IMR-90 (cell line): ENCODE measurements around the gene MEX3A. TPM values are rescaled to one million over a fixed set of nuclear protein-coding genes. Genes with fewer than 3 reads are reported as not detected.

Experiments used
- ATAC-seq: fragments of 200-7000 bp; cut with Tn5 transposase; 2 replicates; pipeline ENCODE4 v1.9.1; 2020; ENCODE audit warnings: low read depth, mild to moderate bottlenecking, moderate library complexity
- BruUV-seq: library from RNA; stranded (reverse); fragments of 400-500 nt; replicated peaks from 2 replicates; lab custom pipeline; 2021; lab: Mats Ljungman, UMichigan
- CTCF ChIA-PET: fragments of 300-600 bp; formaldehyde crosslinking; extraction: SDS; loops from one replicate; lab custom pipeline; 2021; ENCODE audit warnings: antibody characterized with exemption; lab: Yijun Ruan, JAX
- POLR2A ChIA-PET: fragments of 300-600 bp; sonication (Branson Sonifier 250); formaldehyde crosslinking; loops from one replicate; lab custom pipeline; 2022; ENCODE audit warnings: antibody characterized with exemption; ENCODE audit not compliant: unreplicated experiment; lab: Charles Lee
- DNase-seq: peaks from one replicate; pipeline ENCODE4 v3.0.0; 2013
- H2AFZ ChIP-seq: replicated peaks from 2 replicates; pipeline ENCODE3; 2013; ENCODE audit warnings: low read length, mild to moderate bottlenecking; ENCODE audit not compliant: poor library complexity
- H2AK5ac ChIP-seq: 2 replicates; pipeline ENCODE4 v1.6.1; 2013; ENCODE audit warnings: low read depth, low read length, inconsistent platforms
- H2AK9ac ChIP-seq: replicated peaks from 2 replicates; pipeline ENCODE3; 2013; ENCODE audit warnings: mild to moderate bottlenecking, low read depth, low read length, moderate library complexity; ENCODE audit not compliant: poor library complexity
- H2BK120ac ChIP-seq: 2 replicates; pipeline ENCODE4 v1.6.1; 2013; ENCODE audit warnings: low read depth, low read length, inconsistent platforms
- H2BK15ac ChIP-seq: 3 replicates; pipeline ENCODE4 v1.6.1; 2013; ENCODE audit warnings: low read depth, low read length, inconsistent platforms
- H2BK20ac ChIP-seq: 2 replicates; pipeline ENCODE4 v1.6.1; 2013; ENCODE audit warnings: low read depth, mild to moderate bottlenecking, inconsistent platforms, low read length, moderate library complexity
- H2BK5ac ChIP-seq: 2 replicates; pipeline ENCODE4 v1.6.1; 2013; ENCODE audit warnings: mild to moderate bottlenecking, low read depth, low read length, inconsistent platforms; ENCODE audit not compliant: poor library complexity, severe bottlenecking
- H3K14ac ChIP-seq: replicated peaks from 2 replicates; pipeline ENCODE4 v1.6.1; 2013; ENCODE audit warnings: low read depth, low read length, inconsistent platforms
- H3K18ac ChIP-seq: 2 replicates; pipeline ENCODE4 v1.6.1; 2013; ENCODE audit warnings: low read depth, low read length, control low read depth
- H3K23ac ChIP-seq: 2 replicates; pipeline ENCODE4 v1.6.1; 2013; ENCODE audit warnings: low read depth, low read length, inconsistent platforms
- H3K27ac ChIP-seq: 2 replicates; pipeline ENCODE4 v1.5.1; 2013; ENCODE audit warnings: mild to moderate bottlenecking, control low read depth, low read length; ENCODE audit not compliant: insufficient read depth
- H3K27me3 ChIP-seq: 2 replicates; pipeline ENCODE4 v1.6.1; 2013; ENCODE audit warnings: low read length; ENCODE audit not compliant: control insufficient read depth, insufficient read depth
- H3K36me3 ChIP-seq: 2 replicates; pipeline ENCODE4 v1.6.1; 2013; ENCODE audit warnings: low read length, mixed read lengths; ENCODE audit not compliant: control insufficient read depth, insufficient read depth
- H3K4ac ChIP-seq: 2 replicates; pipeline ENCODE4 v1.6.1; 2013; ENCODE audit warnings: low read depth, low read length, inconsistent platforms
- H3K4me1 ChIP-seq: 2 replicates; pipeline ENCODE4 v1.6.1; 2013; ENCODE audit warnings: low read length, mixed read lengths; ENCODE audit not compliant: control insufficient read depth, insufficient read depth
- H3K4me2 ChIP-seq: 2 replicates; pipeline ENCODE4 v1.6.1; 2013; ENCODE audit warnings: low read depth, mild to moderate bottlenecking, control low read depth, low read length, moderate library complexity
- H3K4me3 ChIP-seq: 2 replicates; pipeline ENCODE4 v1.5.1; 2013; ENCODE audit warnings: low read depth, mild to moderate bottlenecking, control low read depth, low read length, moderate library complexity; ENCODE audit not compliant: insufficient read depth
- H3K56ac ChIP-seq: 2 replicates; pipeline ENCODE4 v1.6.1; 2013; ENCODE audit warnings: low read length, inconsistent platforms; ENCODE audit not compliant: insufficient read depth; ENCODE audit errors: extremely low read depth
- H3K79me1 ChIP-seq, 2 experiments: 2 replicates each; pipeline ENCODE4 v1.6.1; 2013; ENCODE audit warnings: low read length in 2 of 2, inconsistent platforms in 1 of 2, low read depth in 1 of 2
- H3K9ac ChIP-seq: 2 replicates; pipeline ENCODE4 v1.6.1; 2013; ENCODE audit warnings: low read depth, low read length, control low read depth
- H3K9me1 ChIP-seq: 2 replicates; pipeline ENCODE4 v1.6.1; 2013; ENCODE audit warnings: low read length, inconsistent platforms; ENCODE audit not compliant: insufficient read depth
- H3K9me3 ChIP-seq: 2 replicates; pipeline ENCODE4 v1.6.1; 2013; ENCODE audit warnings: low read length; ENCODE audit not compliant: control insufficient read depth, insufficient read depth
- H4K20me1 ChIP-seq: 2 replicates; pipeline ENCODE4 v1.6.1; 2013; ENCODE audit warnings: low read length, inconsistent platforms; ENCODE audit not compliant: insufficient read depth
- H4K5ac ChIP-seq: 2 replicates; pipeline ENCODE4 v1.6.1; 2013; ENCODE audit warnings: mild to moderate bottlenecking, low read depth, low read length, control low read depth
- H4K8ac ChIP-seq, 2 experiments: 2 replicates each; pipeline ENCODE4 v1.6.1; 2013; ENCODE audit warnings: low read depth in 2 of 2, low read length in 2 of 2, control low read depth in 1 of 2, inconsistent platforms in 1 of 2
- H4K91ac ChIP-seq: 2 replicates; pipeline ENCODE4 v1.6.1; 2013; ENCODE audit warnings: low read depth, low read length, inconsistent platforms; ENCODE audit not compliant: insufficient read depth
- BHLHE40 ChIP-seq: fragments of 150-350 bp; IDR thresholded peaks from 2 replicates; pipeline ENCODE4 v1.6.1; 2016; ENCODE audit warnings: mild to moderate bottlenecking, low read depth, low read length
- CTCF ChIP-seq: conservative IDR thresholded peaks from 2 replicates; pipeline ENCODE4 v1.5.1; 2012; ENCODE audit warnings: mild to moderate bottlenecking, low read depth, low read length, improper control_type of control experiment
- ELK1 ChIP-seq: fragments of 150-350 bp; IDR thresholded peaks from 2 replicates; pipeline ENCODE4 v1.6.1; 2016; ENCODE audit warnings: low read depth, mild to moderate bottlenecking, low read length, moderate library complexity, borderline replicate concordance
- FOS ChIP-seq: fragments of 150-350 bp; IDR thresholded peaks from 2 replicates; pipeline ENCODE4 v1.6.1; 2016; ENCODE audit warnings: low read depth, low read length
- MAFK ChIP-seq: IDR thresholded peaks from 2 replicates; pipeline ENCODE4 v1.6.1; 2012; ENCODE audit warnings: low read depth, low read length, improper control_type of control experiment
- MAZ ChIP-seq: IDR thresholded peaks from 2 replicates; pipeline ENCODE4 v1.6.1; 2012; ENCODE audit warnings: low read depth, mild to moderate bottlenecking, low read length, improper control_type of control experiment, moderate library complexity, borderline replicate concordance
- MXI1 ChIP-seq: IDR thresholded peaks from 2 replicates; pipeline ENCODE4 v1.6.1; 2012; ENCODE audit warnings: low read depth, mild to moderate bottlenecking, low read length, moderate library complexity, borderline replicate concordance
- NFE2L2 ChIP-seq: fragments of 150-350 bp; IDR thresholded peaks from 2 replicates; pipeline ENCODE4 v1.6.1; 2016; ENCODE audit warnings: low read depth, mild to moderate bottlenecking, low read length
- POLR2A ChIP-seq: IDR thresholded peaks from 2 replicates; pipeline ENCODE4 v1.6.1; 2012; ENCODE audit warnings: mild to moderate bottlenecking, low read depth, low read length
- RAD21 ChIP-seq: IDR thresholded peaks from 2 replicates; pipeline ENCODE4 v1.6.1; 2012; ENCODE audit warnings: low read length, improper control_type of control experiment
- RCOR1 ChIP-seq: IDR thresholded peaks from 2 replicates; pipeline ENCODE4 v1.6.1; 2012; ENCODE audit warnings: mild to moderate bottlenecking, low read length, improper control_type of control experiment; ENCODE audit not compliant: insufficient replicate concordance
- RFX5 ChIP-seq: IDR thresholded peaks from 2 replicates; pipeline ENCODE4 v1.8.0; 2012; ENCODE audit warnings: low read depth, mild to moderate bottlenecking, low read length, moderate library complexity
- SMC3 ChIP-seq: fragments of 150-350 bp; IDR thresholded peaks from 2 replicates; pipeline ENCODE4 v1.6.1; 2016; ENCODE audit warnings: low read depth, mild to moderate bottlenecking, antibody characterized with exemption, low read length, moderate library complexity
- WGBS, 2 experiments: methylation state at CpG; one replicate each; pipeline versions ENCODE4 v1.1.5 to v1.1.7; 2013; ENCODE audit warnings: missing lambda C conversion rate in 2 of 2; ENCODE audit not compliant: insufficient read length in 1 of 2; ENCODE audit errors: extremely low coverage in 2 of 2; 5-methylcytosine and 5-hydroxymethylcytosine counted together
- dilution Hi-C: fragments of 300-500 bp; cut with HindIII; formaldehyde crosslinking; loops from one replicate; pipeline ENCODE4 v1.14.3; 2018; ENCODE audit warnings: low sequenced_read_pairs; ENCODE audit not compliant: unreplicated experiment
- in situ Hi-C: fragments of 300-500 bp; cut with MboI; formaldehyde crosslinking; loops from 3 replicates; pipeline ENCODE4 v1.14.3; 2019; ENCODE audit warnings: low sequenced_read_pairs, inconsistent platforms, mixed read lengths
- intact Hi-C: fragments of 100-400 bp; cut with micrococcal nuclease; formaldehyde crosslinking; loops from 2 replicates; pipeline ENCODE4 v1.10.0; 2022
- polyA plus RNA-seq, 3 experiments: library from polyadenylated mRNA; depleted of rRNA; stranded (reverse); fragments of >200 nt; gene quantifications; 2 replicates each; pipeline ENCODE4 v1.2.3, GENCODE V29; 2012; ENCODE audit warnings: low replicate concordance in 1 of 3
- total RNA-seq: library from RNA; depleted of rRNA; stranded (reverse); fragments of >200 nt; gene quantifications from 2 replicates; pipeline ENCODE4 v1.2.3, GENCODE V29; 2012

The MEX3A gene
- total and polyA plus RNA-seq, 2 of the 4 experiments (the other 2 are of a cell fraction): 2.3 to 9.0 TPM

- Histone ChIP-seq H3K23ac (no peak overlapping the region), H3K4me2 (peak overlapping the region; percentile 81), H4K20me1 (peaks cover 38% of the 10 kb centered on the region), H3K18ac (peak overlapping the region; percentile 88; the same call in 1 of the 2 replicates), H3K9me1 (peaks cover 17% of the 10 kb centered on the region), H3K27me3 (no peaks in the 10 kb centered on the region), H4K8ac (no peak overlapping the region), H4K91ac (peak overlapping the region; percentile 68; the same call in 1 of the 2 replicates), H2AK5ac (no peak overlapping the region), H3K79me1 (peaks cover 26 to 53% of the 10 kb centered on the region in 2 experiments; a peak in 3 of 4 replicates), H2BK20ac (no peak overlapping the region), H2AFZ (no peak overlapping the region), H3K56ac (no peak overlapping the region), H3K36me3 (peaks cover 35% of the 10 kb centered on the region), H2BK120ac (no peak overlapping the region), H2BK15ac (no peak overlapping the region), H2AK9ac (peak overlapping the region; percentile 84), H3K9me3 (no peaks in the 10 kb centered on the region), H4K5ac (peak overlapping the region; percentile 88; the same call in 1 of the 2 replicates), H3K14ac (no peak overlapping the region), H3K27ac (peak overlapping the region; percentile 65; the same call in 1 of the 2 replicates), H3K4me1 (peaks cover 24% of the 10 kb centered on the region), H3K4ac (peak overlapping the region; percentile 37; the same call in 1 of the 2 replicates), H3K4me3 (no peak overlapping the region), H3K9ac (peak overlapping the region; percentile 64; the same call in 1 of the 2 replicates), H2BK5ac (no peak overlapping the region)
- intact Hi-C loops (no loop called here), dilution Hi-C loops (no loop called here), in situ Hi-C loops (no loop called here)
- DNase-seq (no peak), ATAC-seq (no peak; the same call in 1 of the 2 replicates)
- TF ChIP-seq RAD21 (no peak), MAZ (no peak), FOS (no peak), BHLHE40 (no peak), POLR2A (no peak), SMC3 (no peak), NFE2L2 (no peak), CTCF (no peak), RCOR1 (no peak), MAFK (no peak), MXI1 (no peak), ELK1 (no peak), RFX5 (no peak)
- CTCF ChIA-PET: no interaction called here
- BruUV-seq: no TSS peak
- WGBS, 2 experiments: no CpG with 5 or more reads among the region's 5 CpGs
- POLR2A ChIA-PET: no interaction called here
Measured at GRCh38 chr1:156073740-156074139, 8.5 kb downstream of the MEX3A start.
